Liver (tissue), 9 donors: Measurements from ENCODE around the gene TIMMDC1. TPM values are rescaled to one million over a fixed set of nuclear protein-coding genes. Genes with fewer than 3 reads are reported as not detected.

Experiments used
- DNase-seq: peaks from one replicate; pipeline ENCODE4 v3.0.0-alpha.2; 2017; ENCODE audit warnings: low spot score
- H3K27ac ChIP-seq, 2 donors: one replicate each; pipeline ENCODE4 v1.7.0; 2013; ENCODE audit warnings: inconsistent platforms in 2 of 2, low read length in 2 of 2, control low read depth in 1 of 2, low read depth in 1 of 2, mild to moderate bottlenecking in 1 of 2
- H3K27me3 ChIP-seq, 4 donors: one replicate each; pipeline versions ENCODE4 v1.6.1 to v1.7.0; 2013; ENCODE audit warnings: low read length in 3 of 4, inconsistent platforms in 1 of 4, mild to moderate bottlenecking in 1 of 4, moderate library complexity in 1 of 4; ENCODE audit not compliant: control insufficient read depth in 4 of 4, insufficient read depth in 4 of 4
- H3K36me3 ChIP-seq, 4 donors: one replicate each; pipeline versions ENCODE4 v1.6.1 to v1.7.0; 2013; ENCODE audit warnings: low read length in 3 of 4, mild to moderate bottlenecking in 3 of 4, low read depth in 1 of 4, moderate library complexity in 1 of 4; ENCODE audit not compliant: control insufficient read depth in 4 of 4, insufficient read depth in 3 of 4
- H3K4me1 ChIP-seq, 4 donors: one replicate each; pipeline versions ENCODE4 v1.6.1 to v1.7.0; 2013; ENCODE audit warnings: low read length in 3 of 4, mild to moderate bottlenecking in 3 of 4, moderate library complexity in 1 of 4; ENCODE audit not compliant: control insufficient read depth in 4 of 4, insufficient read depth in 4 of 4
- H3K4me3 ChIP-seq, 3 donors: one replicate each; pipeline versions ENCODE4 v1.6.1 to v1.7.0; 2013; ENCODE audit warnings: low read length in 3 of 3, control low read depth in 1 of 3, low read depth in 1 of 3, mild to moderate bottlenecking in 1 of 3
- H3K9ac ChIP-seq, 2 donors: one replicate each; pipeline ENCODE4 v1.7.0; 2013; ENCODE audit warnings: low read length in 2 of 2, mild to moderate bottlenecking in 2 of 2, moderate library complexity in 2 of 2, control low read depth in 1 of 2, low read depth in 1 of 2
- H3K9me3 ChIP-seq, 4 donors: one replicate each; pipeline versions ENCODE4 v1.6.1 to v1.7.0; 2013; ENCODE audit warnings: low read length in 3 of 4; ENCODE audit not compliant: control insufficient read depth in 4 of 4
- ATF3 ChIP-seq: IDR thresholded peaks from 2 replicates; pipeline ENCODE4 v1.6.1; 2016; ENCODE audit warnings: antibody characterized with exemption
- CTCF ChIP-seq: fragments of 150-350 bp; IDR thresholded peaks from 2 replicates; pipeline ENCODE4 v1.5.1; 2017; ENCODE audit warnings: improper control_type of control experiment, low read depth, low read length; ENCODE audit not compliant: missing input control
- EGR1 ChIP-seq, 2 donors: IDR thresholded peaks; 2 replicates each; pipeline ENCODE4 v1.6.1; 2016 to 2018; ENCODE audit warnings: antibody characterized with exemption in 2 of 2, low read depth in 2 of 2
- FOXA1 ChIP-seq: IDR thresholded peaks from 2 replicates; pipeline ENCODE4 v1.6.1; 2016; ENCODE audit warnings: antibody characterized with exemption
- FOXA2 ChIP-seq: IDR thresholded peaks from 2 replicates; pipeline ENCODE4 v1.6.1; 2016; ENCODE audit warnings: antibody characterized with exemption
- GABPA ChIP-seq, 2 donors: IDR thresholded peaks in 1 of 2; conservative IDR thresholded peaks in 1 of 2; 2 replicates each; pipeline ENCODE4 v1.6.1; 2016; ENCODE audit warnings: antibody characterized with exemption in 2 of 2, mild to moderate bottlenecking in 1 of 2, moderate library complexity in 1 of 2
- HNF4A ChIP-seq, 2 donors: conservative IDR thresholded peaks; 2 replicates each; pipeline ENCODE4 v1.6.1; 2016; ENCODE audit warnings: antibody characterized with exemption in 2 of 2, mild to moderate bottlenecking in 2 of 2
- HNF4G ChIP-seq: IDR thresholded peaks from 2 replicates; pipeline ENCODE4 v1.6.1; 2016; ENCODE audit warnings: antibody characterized with exemption
- JUND ChIP-seq, 2 donors: IDR thresholded peaks; 2 replicates each; pipeline ENCODE4 v1.6.1; 2016; ENCODE audit warnings: antibody characterized with exemption in 2 of 2
- MAX ChIP-seq: IDR thresholded peaks from 2 replicates; pipeline ENCODE4 v1.6.1; 2016; ENCODE audit warnings: antibody characterized with exemption
- NR2F2 ChIP-seq: IDR thresholded peaks from 2 replicates; pipeline ENCODE4 v1.6.1; 2016; ENCODE audit warnings: antibody characterized with exemption
- RAD21 ChIP-seq, 2 donors: IDR thresholded peaks; 2 replicates each; pipeline ENCODE4 v1.6.1; 2016; ENCODE audit warnings: antibody characterized with exemption in 2 of 2, mild to moderate bottlenecking in 2 of 2
- REST ChIP-seq: IDR thresholded peaks from 2 replicates; pipeline ENCODE4 v1.6.1; 2016; ENCODE audit warnings: antibody characterized with exemption, mild to moderate bottlenecking
- RXRA ChIP-seq, 2 donors: IDR thresholded peaks; 2 replicates each; pipeline ENCODE4 v1.6.1; 2017 to 2018; ENCODE audit warnings: antibody characterized with exemption in 2 of 2, mild to moderate bottlenecking in 1 of 2
- SP1 ChIP-seq: IDR thresholded peaks from 2 replicates; pipeline ENCODE4 v1.6.1; 2018; ENCODE audit warnings: antibody characterized with exemption, mild to moderate bottlenecking
- TAF1 ChIP-seq: conservative IDR thresholded peaks from 2 replicates; pipeline ENCODE4 v1.6.1; 2016; ENCODE audit warnings: antibody characterized with exemption, mild to moderate bottlenecking
- YY1 ChIP-seq: IDR thresholded peaks from 2 replicates; pipeline ENCODE4 v1.6.1; 2016; ENCODE audit warnings: antibody characterized with exemption, mild to moderate bottlenecking
- ZBTB33 ChIP-seq: IDR thresholded peaks from 2 replicates; pipeline ENCODE4 v1.6.1; 2016; ENCODE audit warnings: antibody characterized with exemption
- WGBS: extraction: QIAGEN DNeasy Blood & Tissue Kit; methylation state at CpG from one replicate; pipeline ENCODE4 v1.1.7; 2013; 5-methylcytosine and 5-hydroxymethylcytosine counted together
- polyA plus RNA-seq, 2 donors: library from polyadenylated mRNA; stranded (reverse) in 1 of 2; unstranded in 1 of 2; fragments of 200-250 nt in 1 of 2; fragments of >200 nt in 1 of 2; fragmentation: Nextera tagmentation in 1 of 2; extraction: Ambion mirVana in 1 of 2; gene quantifications; one replicate each; pipeline versions ENCODE4 v1.2.1 to v1.2.3, GENCODE V29; 2013 to 2015
- total RNA-seq, 2 donors: library from RNA; depleted of rRNA; stranded (reverse); fragments of >200 nt; gene quantifications; one replicate each; pipeline ENCODE4 v1.2.3, GENCODE V29; 2014
- donor health status: healthy.
- donor health status: healthy.
- donor health status: healthy.
- donor health status: healthy.
- donor health status: healthy.

The TIMMDC1 gene
- total and polyA plus RNA-seq, 4 donors, result 25.4 to 54.2 (median 33.2) TPM

GRCh38 chr3:119531151-119531550 lies 32.8 kb downstream of the TIMMDC1 start:
- TF ChIP-seq EGR1 (IDR thresholded peaks at IDR 0.05; ENCODE audit: low read depth in 2 of 2), result no peak
- TF ChIP-seq YY1, result no peak
- no peak for TF ChIP-seq ZBTB33
- TF ChIP-seq GABPA (IDR thresholded peaks at IDR 0.05 in 1 of 2, conservative IDR thresholded peaks at IDR 0.05 in 1 of 2), result no peak
- no peak for TF ChIP-seq TAF1
- TF ChIP-seq FOXA2, result no peak
- TF ChIP-seq SP1, result no peak
- no peak for TF ChIP-seq JUND (IDR thresholded peaks at IDR 0.05)
- no peak for TF ChIP-seq REST
- TF ChIP-seq CTCF, result no peak
- no peak for TF ChIP-seq MAX
- no peak for TF ChIP-seq RXRA (IDR thresholded peaks at IDR 0.05)
- no peak for TF ChIP-seq RAD21 (IDR thresholded peaks at IDR 0.05)
- Histone ChIP-seq H3K9me3 (no peaks in the 10 kb centered on the region), H3K4me3 (no peak overlapping the region), H3K27ac (no peak overlapping the region), H3K36me3 (peaks cover 0 to 2% (median 0%) of the 10 kb centered on the region in 4 donors), H3K4me1 (no peaks in the 10 kb centered on the region), H3K9ac (no peak overlapping the region), H3K27me3 (no peaks in the 10 kb centered on the region)
- no peak for DNase-seq
- WGBS, result 98% methylated on average over 4 of the region's 4 CpGs

- no peak overlapping the region for H3K27ac ChIP-seq
- no peaks in the 10 kb centered on the region for H3K4me1 ChIP-seq
- no peaks in the 10 kb centered on the region for H3K27me3 ChIP-seq
- H3K9me3 ChIP-seq, result no peaks in the 10 kb centered on the region
- no peak for DNase-seq
- no peak overlapping the region for H3K4me3 ChIP-seq
- H3K36me3 ChIP-seq, result no peaks in the 10 kb centered on the region
- no peak overlapping the region for H3K9ac ChIP-seq
- 100% methylated on average over 1 of the region's 1 CpG for WGBS
- TF ChIP-seq MAX, result no peak
- no peak for TF ChIP-seq NR2F2
- no peak for TF ChIP-seq CTCF
- no peak for TF ChIP-seq HNF4G
- TF ChIP-seq TAF1, result no peak
- no peak for TF ChIP-seq EGR1 (IDR thresholded peaks at IDR 0.05; ENCODE audit: low read depth in 2 of 2)
- TF ChIP-seq RXRA (IDR thresholded peaks at IDR 0.05), result no peak
- no peak for TF ChIP-seq ATF3
- no peak for TF ChIP-seq ZBTB33
- TF ChIP-seq SP1, result no peak
- TF ChIP-seq FOXA1, result no peak
- no peak for TF ChIP-seq HNF4A (conservative IDR thresholded peaks at IDR 0.05)
These were observed 35.9 kb downstream of the TIMMDC1 start for GRCh38 chr3:119534296-119534695.
